HG02678 (cell line): ENCODE data around the gene TPX2.
A peak's percentile ranks its signal among the peaks of the same experiment; 100 is the strongest.

Source experiments
- ATAC-seq: cut with Tn5 transposase; IDR thresholded peaks from one replicate; pipeline ENCODE4 v1.9.1; 2021; ENCODE audit warnings: mild to moderate bottlenecking, moderate library complexity; ENCODE audit not compliant: unreplicated experiment

Gene TPX2, protein sequence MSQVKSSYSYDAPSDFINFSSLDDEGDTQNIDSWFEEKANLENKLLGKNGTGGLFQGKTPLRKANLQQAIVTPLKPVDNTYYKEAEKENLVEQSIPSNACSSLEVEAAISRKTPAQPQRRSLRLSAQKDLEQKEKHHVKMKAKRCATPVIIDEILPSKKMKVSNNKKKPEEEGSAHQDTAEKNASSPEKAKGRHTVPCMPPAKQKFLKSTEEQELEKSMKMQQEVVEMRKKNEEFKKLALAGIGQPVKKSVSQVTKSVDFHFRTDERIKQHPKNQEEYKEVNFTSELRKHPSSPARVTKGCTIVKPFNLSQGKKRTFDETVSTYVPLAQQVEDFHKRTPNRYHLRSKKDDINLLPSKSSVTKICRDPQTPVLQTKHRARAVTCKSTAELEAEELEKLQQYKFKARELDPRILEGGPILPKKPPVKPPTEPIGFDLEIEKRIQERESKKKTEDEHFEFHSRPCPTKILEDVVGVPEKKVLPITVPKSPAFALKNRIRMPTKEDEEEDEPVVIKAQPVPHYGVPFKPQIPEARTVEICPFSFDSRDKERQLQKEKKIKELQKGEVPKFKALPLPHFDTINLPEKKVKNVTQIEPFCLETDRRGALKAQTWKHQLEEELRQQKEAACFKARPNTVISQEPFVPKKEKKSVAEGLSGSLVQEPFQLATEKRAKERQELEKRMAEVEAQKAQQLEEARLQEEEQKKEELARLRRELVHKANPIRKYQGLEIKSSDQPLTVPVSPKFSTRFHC

DNA sequence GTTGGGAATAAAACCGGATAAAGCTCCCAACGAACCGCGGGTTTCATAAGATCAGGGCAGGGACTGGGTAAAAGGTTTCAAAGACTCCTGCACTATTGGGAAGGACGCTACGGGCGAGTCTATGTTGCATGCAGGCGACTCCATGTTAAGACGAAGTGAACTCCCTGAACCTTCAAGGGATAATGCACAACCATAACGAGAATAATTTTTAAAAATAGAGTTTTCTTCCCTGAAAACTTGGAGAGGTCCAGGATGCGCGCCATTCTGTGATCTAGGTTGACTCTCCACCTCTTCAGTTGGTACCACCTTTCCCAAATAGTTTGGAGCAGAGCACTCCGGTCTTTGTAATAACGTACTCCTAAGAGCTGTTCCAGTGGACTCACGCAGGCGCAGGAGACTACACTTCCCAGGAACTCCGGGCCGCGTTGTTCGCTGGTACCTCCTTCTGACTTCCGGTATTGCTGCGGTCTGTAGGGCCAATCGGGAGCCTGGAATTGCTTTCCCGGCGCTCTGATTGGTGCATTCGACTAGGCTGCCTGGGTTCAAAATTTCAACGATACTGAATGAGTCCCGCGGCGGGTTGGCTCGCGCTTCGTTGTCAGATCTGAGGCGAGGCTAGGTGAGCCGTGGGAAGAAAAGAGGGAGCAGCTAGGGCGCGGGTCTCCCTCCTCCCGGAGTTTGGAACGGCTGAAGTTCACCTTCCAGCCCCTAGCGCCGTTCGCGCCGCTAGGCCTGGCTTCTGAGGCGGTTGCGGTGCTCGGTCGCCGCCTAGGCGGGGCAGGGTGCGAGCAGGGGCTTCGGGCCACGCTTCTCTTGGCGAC is at the start of gene TPX2:
Gene TPX2 (plus strand): TSS at position 562 of the 821 bp plus-strand sequence. CDS start 18,187 bp downstream, outside the sequence.
- peak; percentile 98 for ATAC-seq

DNA sequence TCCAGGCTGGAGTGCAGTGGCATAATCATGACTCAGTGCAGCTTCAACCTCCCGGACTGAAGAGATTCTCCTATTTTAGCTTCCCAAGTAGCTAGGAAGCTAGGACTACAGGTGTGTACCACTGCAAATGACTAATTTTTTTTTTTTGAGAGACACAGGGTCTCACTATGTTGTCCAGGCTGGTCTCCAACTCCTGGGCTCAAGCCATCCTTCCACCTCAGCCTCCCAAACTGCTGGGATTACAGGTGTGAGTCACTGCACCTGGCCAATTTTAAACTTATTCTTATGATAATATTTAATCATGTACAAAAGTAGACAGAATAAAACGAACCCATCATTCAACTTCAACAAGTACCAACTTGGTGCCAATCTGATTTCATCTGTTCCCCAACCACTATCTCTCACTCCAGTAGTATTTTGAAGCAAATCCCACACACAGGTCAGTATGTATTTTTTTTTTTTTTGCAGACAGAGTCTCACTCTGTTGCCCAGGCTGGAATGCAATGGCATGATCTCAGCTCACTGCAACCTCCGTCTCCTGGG is 48.9 kb upstream of the TPX2 start:
- no peak for ATAC-seq

DNA sequence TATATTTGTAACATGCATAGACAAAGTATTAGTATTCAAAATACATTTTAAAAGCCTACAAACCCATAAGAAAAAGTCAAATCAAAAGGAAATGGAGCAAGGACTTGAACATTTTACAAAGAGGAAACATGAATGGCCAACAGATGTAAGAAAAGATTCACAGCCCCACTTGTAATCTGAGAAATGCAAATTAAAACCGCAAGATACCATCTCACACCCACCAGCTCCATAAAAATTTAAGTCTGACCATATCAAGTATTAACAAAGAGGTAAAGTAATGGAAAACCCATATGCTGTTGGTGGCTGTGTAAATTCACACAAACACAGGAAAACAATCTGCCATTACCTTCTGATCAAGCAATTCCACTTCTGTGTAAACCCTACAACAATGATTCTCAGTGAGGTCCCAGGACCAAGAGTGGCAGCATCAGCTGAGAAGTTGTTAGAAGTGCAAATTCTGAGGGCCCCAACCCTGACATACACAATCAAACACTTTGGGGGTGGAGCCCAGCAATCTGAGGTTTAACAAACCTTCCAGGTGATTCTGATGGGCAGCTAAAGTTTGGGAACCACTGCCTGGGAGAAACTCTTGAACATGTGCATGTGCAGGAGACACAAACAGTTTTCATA is 47.3 kb upstream of the TPX2 start:
- ATAC-seq = peak; percentile 64

DNA sequence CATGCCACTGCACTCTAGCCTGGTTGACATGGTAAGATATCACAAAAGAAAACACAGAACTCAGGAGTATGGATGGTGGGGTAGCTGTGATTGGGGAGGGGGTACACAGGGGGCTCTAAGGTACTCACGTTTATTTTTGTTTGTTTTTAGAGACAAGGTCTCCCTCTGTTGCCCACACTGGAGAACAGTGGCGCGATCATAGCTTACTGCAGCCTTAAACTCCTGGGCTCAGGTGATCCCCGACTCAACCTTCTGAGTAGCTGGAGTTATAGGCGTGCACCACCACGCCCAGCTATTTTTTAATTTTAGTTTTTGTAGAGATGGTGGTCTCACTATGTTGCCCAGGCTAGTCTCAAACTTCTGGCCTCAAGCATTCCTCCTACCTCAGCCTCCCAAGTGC is 45.7 kb upstream of the TPX2 start:
- ATAC-seq = no peak

DNA sequence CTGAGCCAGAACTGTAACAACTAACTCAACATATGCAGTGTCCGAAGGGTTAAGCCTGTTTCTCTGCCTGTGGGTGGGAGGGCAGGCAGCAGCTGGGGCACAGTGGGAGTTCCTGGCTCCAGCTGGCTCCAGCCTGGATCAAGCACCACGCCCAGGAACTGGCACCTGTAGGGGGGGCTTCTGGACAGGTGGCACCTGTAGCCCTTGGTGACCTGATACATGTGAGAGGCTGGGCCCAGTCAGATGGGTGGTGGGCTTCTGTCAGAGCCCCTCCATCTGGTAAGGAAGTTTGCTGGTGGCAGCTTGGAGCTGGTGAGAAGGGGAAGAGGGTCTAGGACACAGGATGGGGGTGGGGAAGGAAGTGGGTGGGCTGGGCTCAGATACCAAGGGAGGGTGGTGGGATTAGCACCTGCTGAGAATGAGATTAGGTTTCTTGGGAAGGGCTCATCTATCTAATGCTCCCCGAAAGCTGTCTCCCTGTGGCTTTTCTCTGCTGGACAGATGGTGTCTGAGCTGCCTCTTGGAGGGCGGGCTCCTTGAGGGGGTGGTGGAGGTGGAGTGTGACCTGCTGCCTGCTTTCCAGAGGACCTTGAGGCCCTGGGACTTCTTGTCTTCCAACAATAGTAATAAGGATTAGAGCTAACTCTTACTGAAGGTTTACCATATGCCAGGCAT is 45.0 kb upstream of the TPX2 start:
- no peak for ATAC-seq

DNA sequence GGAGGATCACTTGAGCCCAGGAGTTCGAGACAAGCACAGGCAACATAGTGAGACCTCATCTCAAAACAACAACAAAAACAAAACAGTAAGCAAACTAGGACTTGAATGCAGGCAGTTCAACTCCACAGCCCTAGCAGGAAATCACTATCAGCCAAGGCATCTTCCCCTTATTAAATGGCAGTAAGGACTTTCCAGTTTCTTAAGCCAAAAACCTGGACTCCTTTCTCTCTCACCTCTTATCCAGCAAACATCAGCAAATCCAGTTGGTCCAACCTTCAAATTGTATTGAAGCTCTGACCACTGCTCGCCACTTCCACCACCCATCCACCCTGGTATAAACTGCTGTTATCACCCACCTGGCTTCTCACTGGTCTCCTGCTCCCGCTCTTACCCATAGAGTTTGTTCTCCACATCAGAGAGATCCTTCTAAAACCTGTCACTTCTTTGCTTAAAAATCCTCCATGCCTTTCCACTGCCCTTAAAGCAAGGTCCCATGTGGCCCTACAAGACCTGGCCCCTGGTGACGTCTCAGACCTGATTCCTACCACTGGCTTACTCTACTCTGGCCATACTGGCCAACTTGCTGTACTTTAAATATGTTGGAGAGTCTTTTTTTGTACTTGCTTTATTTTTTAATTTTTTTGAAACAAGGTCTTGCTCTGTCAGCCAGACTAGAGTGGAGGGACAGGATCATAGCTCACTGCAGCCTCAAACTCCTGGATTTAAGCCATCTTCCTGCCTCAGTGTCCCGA is 44.1 kb upstream of the TPX2 start:
- no peak for ATAC-seq

DNA sequence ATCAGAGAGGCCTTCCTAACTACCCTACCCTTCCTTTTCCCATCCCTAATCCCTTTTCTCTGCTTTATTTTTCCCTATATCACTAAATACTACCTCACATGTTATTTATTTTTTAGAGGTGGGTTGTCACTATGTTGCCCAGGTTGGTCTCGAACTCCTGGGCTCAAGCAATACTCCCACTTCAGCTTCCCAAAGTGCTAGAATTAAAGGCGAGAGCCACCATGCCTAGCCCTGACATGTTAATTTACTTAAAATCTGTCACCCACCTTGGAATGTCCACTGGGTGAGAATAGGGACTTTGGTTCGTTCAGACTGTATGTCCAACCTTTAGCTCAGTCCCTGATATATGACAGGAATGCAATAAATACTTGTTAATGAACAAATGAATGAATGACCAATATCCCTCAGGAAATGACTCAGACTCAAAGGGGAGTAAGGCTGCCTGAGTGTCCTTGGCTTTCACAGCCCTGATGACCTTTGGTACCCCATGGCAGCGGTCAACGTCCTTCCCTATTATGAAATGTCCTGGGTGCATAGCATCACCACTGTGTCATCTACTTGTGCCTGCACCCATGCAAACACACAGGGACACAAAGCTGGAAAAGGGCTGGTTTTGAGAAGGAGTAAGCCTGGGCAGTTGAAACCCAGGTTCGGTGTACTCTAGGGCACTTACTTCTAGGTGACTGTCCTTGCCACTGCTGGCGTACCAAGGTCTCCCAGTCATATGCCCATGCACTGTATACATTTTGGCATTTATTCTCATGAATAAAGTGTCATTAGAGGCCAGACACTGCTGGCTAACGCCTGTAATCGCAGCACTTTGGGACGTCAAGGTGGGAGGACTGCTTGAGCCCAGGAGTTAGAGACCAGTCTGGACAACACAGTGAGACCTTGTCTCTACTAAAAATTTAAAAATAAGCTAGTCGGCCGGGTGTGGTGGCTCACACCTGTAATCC is 43.0 kb upstream of the TPX2 start:
- ATAC-seq = no peak

DNA sequence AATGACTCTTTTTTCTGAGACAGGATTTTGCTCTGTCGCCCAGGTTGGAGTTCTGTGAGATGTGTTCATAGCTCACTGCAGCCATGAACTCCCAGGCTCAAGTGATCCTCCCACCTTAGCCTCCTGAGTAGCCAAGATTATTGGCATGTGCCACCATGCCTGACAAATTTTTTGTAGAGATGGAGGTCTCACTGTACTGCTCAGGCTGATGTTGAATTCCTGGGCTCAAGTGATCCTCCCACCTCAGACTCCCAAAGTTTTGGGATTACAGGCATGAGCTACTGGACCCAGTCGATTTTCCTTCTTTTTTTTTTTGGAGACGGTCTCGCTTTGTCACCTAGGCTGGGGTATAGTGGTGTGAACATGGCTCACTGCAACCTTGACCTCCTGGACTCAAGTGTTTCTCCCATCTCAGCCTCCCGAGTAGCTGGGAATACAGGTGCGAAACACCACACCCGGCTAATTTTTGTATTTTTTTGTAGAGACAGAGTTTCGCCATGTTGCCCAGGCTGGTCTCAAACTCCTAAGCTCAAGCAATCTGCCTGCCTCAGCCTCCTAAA is 40.8 kb upstream of the TPX2 start:
- no peak for ATAC-seq

DNA sequence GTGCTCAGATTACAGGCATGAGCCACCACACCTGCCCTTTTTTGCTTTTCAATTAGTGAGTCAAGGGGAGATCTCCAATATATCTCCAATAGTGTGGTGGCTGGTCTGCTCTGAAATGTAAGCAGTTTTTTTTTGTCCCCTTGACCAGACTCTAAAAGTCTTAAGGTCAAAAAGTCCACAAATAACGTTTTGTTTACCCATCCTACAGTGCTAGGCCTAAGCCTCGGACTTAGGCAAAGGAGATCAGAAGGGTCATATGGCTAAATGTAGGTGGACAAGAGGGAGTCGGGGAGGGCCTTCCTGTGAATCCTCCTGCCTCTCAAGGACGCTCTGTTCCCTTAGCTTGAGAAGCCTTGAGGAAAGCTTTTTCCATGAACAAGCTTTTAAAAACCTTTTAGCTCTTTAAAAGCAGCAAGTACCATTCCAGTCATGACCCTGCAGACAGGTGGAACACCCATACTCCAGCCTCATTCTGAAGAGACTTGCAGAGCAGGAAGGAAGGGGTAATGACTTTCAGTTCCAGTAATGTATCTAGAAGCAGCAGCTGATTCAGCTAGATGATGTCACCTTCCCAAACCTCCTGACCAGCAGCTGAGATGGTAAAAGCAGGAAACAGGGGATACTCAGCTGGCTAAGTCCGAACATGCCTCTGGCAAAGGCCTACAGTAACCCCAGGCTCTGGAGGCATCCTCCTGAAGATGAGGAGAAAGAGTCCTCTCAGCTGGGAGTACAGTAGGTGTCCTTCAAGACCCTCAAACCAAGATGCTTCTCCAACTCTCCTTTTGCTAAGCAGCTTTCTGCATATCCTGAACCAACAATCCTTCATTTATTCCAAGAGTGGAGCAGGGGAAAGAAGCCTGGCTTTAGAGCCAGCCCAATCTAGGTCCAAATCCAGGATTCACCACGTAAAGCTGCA is 40.0 kb upstream of the TPX2 start:
- ATAC-seq = peak; percentile 98

DNA sequence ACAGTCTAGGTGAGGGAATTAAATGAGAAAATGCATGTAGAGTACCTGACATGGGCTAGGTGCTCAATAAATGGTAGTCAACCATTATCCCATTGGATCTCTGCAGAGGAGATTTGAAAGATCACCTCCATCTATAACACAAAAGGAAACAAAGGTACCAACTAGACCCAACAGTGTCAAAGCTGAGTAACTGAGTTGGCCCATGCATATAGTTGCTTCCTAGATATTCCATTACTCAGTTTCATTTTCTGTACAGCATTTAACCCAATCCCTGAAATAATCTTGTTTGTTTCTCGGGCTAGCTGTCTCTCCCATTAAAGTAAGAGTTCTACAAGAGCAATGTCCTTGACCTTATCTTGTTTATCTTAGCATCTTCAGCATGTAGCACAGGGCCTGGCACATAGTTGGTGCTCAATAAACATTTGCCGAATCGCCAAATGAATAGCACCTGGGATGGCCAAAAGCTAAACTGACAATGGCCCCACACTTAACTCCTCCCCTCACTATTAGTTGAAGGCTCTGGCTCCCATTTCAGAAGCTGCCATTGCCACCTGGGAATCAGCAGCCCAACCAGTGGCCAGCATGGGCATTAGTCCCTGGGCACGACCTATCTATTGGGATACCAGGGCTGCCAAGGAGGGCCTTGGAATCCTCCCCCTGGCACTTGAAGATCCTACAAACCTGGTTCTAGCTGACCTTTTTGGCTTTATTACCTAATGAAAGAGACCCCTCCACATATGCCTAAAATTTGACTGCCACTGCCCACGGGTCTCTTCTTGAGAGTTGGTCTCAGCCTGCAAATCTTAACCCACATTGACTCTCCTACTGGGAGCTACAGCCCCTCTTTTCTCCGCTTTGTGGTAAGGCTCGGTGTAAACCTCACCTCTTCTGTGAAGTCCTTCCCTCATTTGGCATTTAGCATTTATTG is 39.0 kb upstream of the TPX2 start:
- ATAC-seq = no peak

DNA sequence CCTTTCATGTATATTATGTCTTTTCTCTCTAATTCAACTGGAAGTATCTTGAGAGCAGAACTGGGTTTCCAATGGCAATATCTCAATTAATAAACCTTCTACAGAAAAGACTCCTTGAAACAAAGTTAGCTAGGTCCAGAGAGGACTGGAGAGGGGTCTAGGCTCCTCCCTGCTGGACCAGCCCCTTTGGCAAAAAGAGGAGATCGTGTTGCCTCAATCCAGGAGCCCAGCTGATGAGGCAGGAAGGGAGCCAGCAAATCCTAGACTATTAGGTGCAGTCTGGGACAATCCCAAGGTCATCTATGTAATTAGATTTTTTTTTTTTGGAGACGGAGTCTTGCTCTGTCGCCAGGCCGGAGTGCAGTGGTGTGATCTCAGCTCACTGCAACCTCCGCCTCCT is 38.3 kb upstream of the TPX2 start:
- no peak for ATAC-seq

DNA sequence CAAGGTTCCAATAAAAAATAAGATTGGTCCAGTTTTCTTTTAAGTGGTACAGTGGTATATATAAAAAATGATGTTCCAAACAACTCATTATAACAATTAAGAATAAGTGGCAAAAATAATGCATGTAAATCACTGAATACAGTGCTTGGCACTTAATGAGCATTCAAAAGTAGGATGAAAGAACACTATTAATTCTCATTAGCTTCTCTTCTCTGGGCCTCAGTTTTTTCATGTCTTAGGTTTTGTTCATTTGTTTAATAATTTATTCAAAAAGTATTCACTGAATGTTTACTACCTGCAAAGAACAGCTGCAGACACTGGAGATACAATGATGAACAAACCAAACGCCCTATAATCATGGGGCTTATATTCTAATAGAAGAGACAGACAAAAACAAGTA is 37.5 kb upstream of the TPX2 start:
- no peak for ATAC-seq

DNA sequence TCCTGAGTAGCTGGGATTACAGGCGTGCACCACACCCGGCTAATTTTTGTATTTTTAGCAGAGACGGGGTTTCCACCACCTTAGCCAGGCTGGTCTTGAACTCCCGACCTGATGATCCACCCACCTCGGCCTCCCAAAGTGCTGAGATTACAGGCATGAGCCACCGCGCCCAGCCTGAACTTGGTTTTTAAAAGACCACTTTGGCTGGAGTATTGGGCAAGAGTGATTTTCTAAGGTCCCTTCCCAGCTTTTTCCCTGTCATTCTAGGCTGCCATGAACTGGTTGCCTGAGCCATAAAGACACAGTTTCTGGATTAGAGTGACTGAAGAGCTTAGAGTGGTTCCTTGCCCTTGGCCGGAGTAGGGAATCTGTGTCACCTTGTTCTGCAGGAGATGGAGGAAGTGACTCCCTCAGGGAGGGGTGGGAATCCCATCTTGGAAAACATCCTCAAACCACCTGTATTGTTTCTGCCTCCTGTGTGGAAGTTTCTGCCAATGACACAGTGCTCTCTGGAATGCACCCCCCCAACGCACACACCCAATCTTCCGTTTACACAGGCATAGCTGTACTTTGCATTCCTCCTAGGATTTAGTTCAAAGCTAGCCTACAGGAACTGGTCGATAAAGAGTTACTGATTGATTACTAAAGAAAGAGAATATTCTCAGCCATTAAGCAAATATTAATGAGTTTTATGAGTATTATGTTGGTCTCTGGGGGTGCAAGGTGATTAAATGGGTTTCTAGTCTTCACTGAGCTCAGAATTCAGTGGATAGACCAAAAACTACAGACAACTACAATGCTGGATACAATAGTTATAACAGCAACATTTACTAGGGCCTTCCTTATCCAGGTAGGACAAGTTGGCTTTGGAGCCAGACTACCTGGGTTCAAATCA is 34.6 kb upstream of the TPX2 start:
- ATAC-seq = no peak

DNA sequence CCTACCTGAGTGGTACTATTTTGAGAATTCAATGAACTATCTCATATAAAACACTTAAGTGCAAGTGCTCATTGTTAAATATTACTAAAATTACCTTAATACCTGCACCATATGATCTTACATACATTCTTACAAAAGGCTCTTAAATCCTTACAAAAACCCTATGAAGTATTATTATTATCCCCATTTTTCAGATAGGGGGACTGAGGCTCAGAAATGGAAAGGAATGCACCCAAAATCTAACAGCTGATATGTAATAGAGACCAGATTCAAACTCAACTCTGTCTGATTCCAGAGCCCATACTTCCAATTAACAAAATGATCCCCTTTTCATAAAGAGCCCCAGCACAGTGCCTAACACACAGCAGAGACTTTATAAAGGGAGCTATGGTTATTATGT is 33.9 kb upstream of the TPX2 start:
- no peak for ATAC-seq
